ENCODE results near the gene NLGN1.

GRCh38 chr3:173902871-173903270, 505.3 kb downstream of the NLGN1 start:
- TF ChIP-seq CREB5 (CRISPR knock-in tag; IDR thresholded peaks at IDR 0.05; ENCODE audit: low read depth): no peak
- TF ChIP-seq SNAI2 (CRISPR knock-in tag; IDR thresholded peaks at IDR 0.05): no peak
- no peak for TF ChIP-seq OSR1 (CRISPR knock-in tag; IDR thresholded peaks at IDR 0.05)

All from SK-N-SH treated with all-trans-retinoic acid at 6 μM for 48 hours (cell line).